HEK293T (cell line): ENCODE data around the gene GAREM1.

Source experiments
- CTCF ChIA-PET: fragments of 350-600 bp; formaldehyde crosslinking; extraction: SDS; loops from one replicate; lab custom pipeline; 2021; ENCODE audit warnings: antibody characterized with exemption, inconsistent platforms; lab: Yijun Ruan, JAX
- POLR2A ChIA-PET: fragments of 350-600 bp; formaldehyde crosslinking; extraction: SDS; loops from one replicate; lab custom pipeline; 2020; ENCODE audit warnings: antibody characterized with exemption, inconsistent platforms; lab: Yijun Ruan, JAX
- DNase-seq: peaks from one replicate; pipeline ENCODE4 v3.0.0; 2012; ENCODE audit warnings: mixed read lengths; ENCODE audit errors: extremely low spot score
- ARNT ChIP-seq: fragments of 450-650 bp; IDR thresholded peaks from 2 replicates; pipeline ENCODE4 v1.6.1; 2017; ENCODE audit warnings: mild to moderate bottlenecking
- BHLHE40 ChIP-seq: fragments of 450-650 bp; IDR thresholded peaks from 2 replicates; pipeline ENCODE4 v1.6.1; 2016; ENCODE audit warnings: mild to moderate bottlenecking, moderate library complexity, borderline replicate concordance
- CTBP1 ChIP-seq: fragments of 450-650 bp; IDR thresholded peaks from 2 replicates; pipeline ENCODE4 v1.6.1; 2016; ENCODE audit warnings: borderline replicate concordance
- ELF4 ChIP-seq: fragments of 450-650 bp; IDR thresholded peaks from 2 replicates; pipeline ENCODE4 v1.6.1; 2017; ENCODE audit warnings: antibody characterized with exemption
- FOXA1 ChIP-seq: fragments of 450-650 bp; IDR thresholded peaks from 2 replicates; pipeline ENCODE4 v1.6.1; 2016; ENCODE audit warnings: mild to moderate bottlenecking
- FOXK2 ChIP-seq: fragments of 450-650 bp; IDR thresholded peaks from 2 replicates; pipeline ENCODE4 v1.6.1; 2016; ENCODE audit warnings: mild to moderate bottlenecking
- FOXM1 ChIP-seq: fragments of 450-650 bp; IDR thresholded peaks from 2 replicates; pipeline ENCODE4 v1.6.1; 2017; ENCODE audit warnings: mild to moderate bottlenecking, borderline replicate concordance
- HDGF ChIP-seq: fragments of 450-650 bp; IDR thresholded peaks from 2 replicates; pipeline ENCODE4 v1.6.1; 2017; ENCODE audit warnings: antibody characterized with exemption, borderline replicate concordance
- L3MBTL2 ChIP-seq: fragments of 450-650 bp; conservative IDR thresholded peaks from 2 replicates; pipeline ENCODE4 v1.6.1; 2016; ENCODE audit warnings: mild to moderate bottlenecking
- LEF1 ChIP-seq: fragments of 450-650 bp; IDR thresholded peaks from 2 replicates; pipeline ENCODE4 v1.6.1; 2017; ENCODE audit warnings: mild to moderate bottlenecking, borderline replicate concordance
- NFRKB ChIP-seq: fragments of 450-650 bp; IDR thresholded peaks from 2 replicates; pipeline ENCODE4 v1.6.1; 2016; ENCODE audit warnings: mild to moderate bottlenecking, moderate library complexity
- PKNOX1 ChIP-seq: fragments of 450-650 bp; IDR thresholded peaks from 2 replicates; pipeline ENCODE4 v1.6.1; 2016
- SP1 ChIP-seq: fragments of 450-650 bp; IDR thresholded peaks from 2 replicates; pipeline ENCODE4 v1.6.1; 2017
- SUZ12 ChIP-seq: fragments of 450-650 bp; IDR thresholded peaks from 2 replicates; pipeline ENCODE4 v1.6.1; 2016; ENCODE audit warnings: mild to moderate bottlenecking
- TARDBP ChIP-seq: fragments of 450-650 bp; IDR thresholded peaks from 2 replicates; pipeline ENCODE4 v1.6.1; 2016
- ZNF384 ChIP-seq: fragments of 450-650 bp; IDR thresholded peaks from 2 replicates; pipeline ENCODE4 v1.6.1; 2016

GAREM1 gene

GRCh38 chr18:32441533-32441932 is 29.1 kb downstream of the GAREM1 start:
- POLR2A ChIA-PET = interaction anchor here (2.1 kb wide), 1 partner anchor 29 kb away, joined by 5 read pairs; the partner anchor contains the start of gene GAREM1
- no peak for TF ChIP-seq ZNF384
- TF ChIP-seq FOXM1 = no peak
- no peak for TF ChIP-seq HDGF
- TF ChIP-seq TARDBP = no peak
- no peak for TF ChIP-seq SP1
- TF ChIP-seq FOXA1 = no peak
- TF ChIP-seq FOXK2 = no peak
- no peak for TF ChIP-seq L3MBTL2
- TF ChIP-seq LEF1 = no peak
- no peak for TF ChIP-seq CTBP1
- TF ChIP-seq ELF4 = no peak
- CTCF ChIA-PET = interaction anchor here (0.7 to 4.7 kb wide), 5 partner anchors 9 to 169 kb away, joined by 4 to 34 read pairs (median 5); partner anchors contain the start of gene GAREM1
- no peak for DNase-seq

- CTCF ChIA-PET = interaction anchor here (0.5 to 4.7 kb wide), 13 partner anchors 10 to 1259 kb away, joined by 3 to 34 read pairs (median 5); partner anchors contain the start of gene GAREM1
- TF ChIP-seq SP1 (no peak), FOXA1 (no peak), NFRKB (no peak), TARDBP (no peak), PKNOX1 (no peak), CTBP1 (no peak), L3MBTL2 (no peak), BHLHE40 (no peak), LEF1 (no peak), ARNT (no peak), HDGF (no peak), ZNF384 (no peak), FOXM1 (no peak), ELF4 (no peak), SUZ12 (no peak), FOXK2 (no peak)
- POLR2A ChIA-PET = interaction anchor here (1.7 kb wide), 1 partner anchor 30 kb away, joined by 8 read pairs; the partner anchor contains the start of gene GAREM1
- no peak for DNase-seq
Observed at GRCh38 chr18:32440518-32440917, 30.2 kb downstream of the GAREM1 start.

GRCh38 chr18:32439802-32440201 is 30.9 kb downstream of the GAREM1 start:
- peak; percentile 76 for DNase-seq
- ChIA-PET POLR2A (interaction anchor here (1.0 to 1.7 kb wide), 2 partner anchors 31 to 71 kb away, joined by 3 to 8 read pairs; partner anchors contain the start of gene GAREM1), CTCF (interaction anchor here (0.6 to 4.7 kb wide), 22 partner anchors 9 to 1258 kb away, joined by 3 to 34 read pairs (median 4); partner anchors contain the start of gene GAREM1)
- TF ChIP-seq ZNF384 (no peak), SUZ12 (no peak), SP1 (no peak), NFRKB (no peak), ELF4 (no peak), L3MBTL2 (no peak), ARNT (no peak), CTBP1 (no peak), BHLHE40 (no peak), HDGF (no peak), FOXA1 (no peak), FOXM1 (no peak), PKNOX1 (no peak), LEF1 (no peak), TARDBP (no peak), FOXK2 (no peak)

- POLR2A ChIA-PET = interaction anchor here (1.0 to 1.7 kb wide), 2 partner anchors 31 to 71 kb away, joined by 3 to 8 read pairs; partner anchors contain the start of gene GAREM1
- DNase-seq = no peak
- CTCF ChIA-PET = interaction anchor here (0.6 to 4.7 kb wide), 20 partner anchors 9 to 281 kb away, joined by 3 to 34 read pairs (median 4); partner anchors contain the start of gene GAREM1
- TF ChIP-seq ARNT (no peak), LEF1 (no peak), FOXM1 (no peak), PKNOX1 (no peak), NFRKB (no peak), L3MBTL2 (no peak), HDGF (no peak)
Observed at GRCh38 chr18:32439241-32439640, 31.4 kb downstream of the GAREM1 start.

- TF ChIP-seq TARDBP = no peak
- no peak for TF ChIP-seq L3MBTL2
- TF ChIP-seq NFRKB = no peak
- no peak for TF ChIP-seq ZNF384
- no peak for TF ChIP-seq ELF4
- no peak for TF ChIP-seq FOXK2
- no peak for TF ChIP-seq SP1
- TF ChIP-seq FOXA1 = no peak
- TF ChIP-seq PKNOX1 = no peak
- no peak for TF ChIP-seq HDGF
- TF ChIP-seq SUZ12 = no peak
- TF ChIP-seq ARNT = no peak
- no peak for TF ChIP-seq CTBP1
- TF ChIP-seq LEF1 = no peak
- no peak for TF ChIP-seq FOXM1
- no peak for TF ChIP-seq BHLHE40
- ChIA-PET CTCF (interaction anchor here (0.6 to 1.4 kb wide), 4 partner anchors 28 to 1873 kb away, joined by 3 to 5 read pairs (median 4); partner anchors contain the start of gene GAREM1), POLR2A (no interaction called here)
- DNase-seq = no peak
Observed at GRCh38 chr18:32438173-32438572, 32.5 kb downstream of the GAREM1 start.
